ENCODE results near the gene HNRNPA1.

DNA sequence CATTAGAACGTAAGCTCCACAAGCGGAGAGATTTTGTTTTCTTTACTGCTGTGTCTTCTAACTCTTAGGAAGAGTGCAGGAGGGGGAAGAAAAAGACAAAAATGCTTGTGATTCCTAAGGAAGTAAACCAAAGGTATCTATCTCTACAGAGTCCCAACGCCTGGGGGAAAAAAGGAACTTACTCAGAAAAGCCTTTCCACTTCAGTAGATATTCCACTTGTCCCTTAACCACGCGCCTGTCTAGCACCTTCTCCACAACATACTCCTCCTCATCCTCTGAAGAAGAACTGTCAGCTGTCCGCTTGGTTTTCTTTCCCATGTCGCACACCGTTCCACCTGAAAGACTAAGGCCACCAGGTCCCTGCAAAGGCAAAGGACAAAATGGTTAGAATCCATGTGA lies 23.2 kb upstream of the HNRNPA1 start:
- TF ChIP-seq CTCF (conservative IDR thresholded peaks at IDR 0.05; ENCODE audit: low read length) (no peak), EZH2phosphoT487 (IDR thresholded peaks at IDR 0.05; ENCODE audit: borderline replicate concordance) (no peak)
